Right atrium auricular region (tissue), 2 donors: ENCODE data around the gene OR2T5. TPM values are rescaled to one million over a fixed set of nuclear protein-coding genes. Genes with fewer than 3 reads are reported as not detected.
"Not testable (repeated sequence)": the region's sequence is repeated elsewhere in the genome, so short reads cannot be mapped to it uniquely, and the experiment has no call there.

Experiments
- DNase-seq: peaks from one replicate; pipeline ENCODE4 v3.0.0-alpha.2; 2019; ENCODE audit warnings: low spot score
- H3K27ac ChIP-seq, 2 donors: fragments of 200-600 bp; sonication (generic); 1 replicate in 1 of 2; 2 replicates in 1 of 2; pipeline ENCODE4 v1.5.1; 2016 to 2019
- H3K27me3 ChIP-seq, 2 donors: fragments of 200-600 bp; sonication (generic); one replicate each; pipeline versions ENCODE4 v1.5.1 to v1.6.0; 2017 to 2019
- H3K36me3 ChIP-seq: fragments of 200-600 bp; sonication (generic); one replicate; pipeline ENCODE4 v1.5.1; 2016
- H3K4me1 ChIP-seq, 2 donors: fragments of 200-600 bp; sonication (generic); one replicate each; pipeline versions ENCODE4 v1.5.1 to v1.6.0; 2017 to 2019
- H3K4me3 ChIP-seq, 2 donors: fragments of 200-600 bp; sonication (generic); 1 replicate in 1 of 2; 2 replicates in 1 of 2; pipeline ENCODE4 v1.5.1; 2017 to 2019; ENCODE audit warnings: mild to moderate bottlenecking in 1 of 2, moderate library complexity in 1 of 2
- H3K9me3 ChIP-seq, 2 donors: fragments of 200-600 bp; sonication (generic); one replicate each; pipeline ENCODE4 v1.5.1; 2019
- total RNA-seq, 2 donors: library from RNA; depleted of rRNA; stranded (reverse); fragments of >200 nt; gene quantifications; one replicate each; pipeline ENCODE4 v1.1.0, GENCODE V29; 2016
- TF ChIP-seq, protein P1 (sequence below), 2 donors: fragments of 200-600 bp; sonication (generic); IDR thresholded peaks; one replicate each; pipeline ENCODE4 v1.5.1; 2019; ENCODE audit warnings: antibody characterized with exemption in 2 of 2

The OR2T5 gene
- total RNA-seq, 2 donors from 2014 or later = not detected

DNA sequence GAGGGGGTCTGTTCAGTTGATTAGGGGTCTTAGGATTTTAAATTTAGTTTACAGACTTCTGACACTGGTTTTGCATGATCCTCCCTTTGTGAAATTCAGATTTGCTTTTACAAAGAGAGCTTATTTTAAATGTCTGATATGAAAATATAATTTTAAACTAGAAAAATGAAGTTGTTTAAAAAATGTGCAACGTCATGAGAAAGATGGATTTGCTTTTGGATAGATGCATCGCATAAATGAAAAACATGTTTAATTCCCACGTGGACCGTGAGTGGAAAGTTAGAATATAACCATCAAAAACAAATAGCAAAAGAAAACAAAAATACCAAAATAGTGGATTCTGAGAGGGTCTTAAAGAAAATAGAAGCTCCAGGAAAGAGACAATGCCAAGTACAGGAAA lies 17.2 kb upstream of the OR2T5 start:
- Histone ChIP-seq H3K9me3 (no peaks in the 10 kb centered on the region), H3K4me1 (no peaks in the 10 kb centered on the region), H3K27me3 (no peaks in the 10 kb centered on the region), H3K36me3 (no peaks in the 10 kb centered on the region), H3K27ac (no peak overlapping the region), H3K4me3 (no peak overlapping the region)
- TF ChIP-seq, protein P1, sequence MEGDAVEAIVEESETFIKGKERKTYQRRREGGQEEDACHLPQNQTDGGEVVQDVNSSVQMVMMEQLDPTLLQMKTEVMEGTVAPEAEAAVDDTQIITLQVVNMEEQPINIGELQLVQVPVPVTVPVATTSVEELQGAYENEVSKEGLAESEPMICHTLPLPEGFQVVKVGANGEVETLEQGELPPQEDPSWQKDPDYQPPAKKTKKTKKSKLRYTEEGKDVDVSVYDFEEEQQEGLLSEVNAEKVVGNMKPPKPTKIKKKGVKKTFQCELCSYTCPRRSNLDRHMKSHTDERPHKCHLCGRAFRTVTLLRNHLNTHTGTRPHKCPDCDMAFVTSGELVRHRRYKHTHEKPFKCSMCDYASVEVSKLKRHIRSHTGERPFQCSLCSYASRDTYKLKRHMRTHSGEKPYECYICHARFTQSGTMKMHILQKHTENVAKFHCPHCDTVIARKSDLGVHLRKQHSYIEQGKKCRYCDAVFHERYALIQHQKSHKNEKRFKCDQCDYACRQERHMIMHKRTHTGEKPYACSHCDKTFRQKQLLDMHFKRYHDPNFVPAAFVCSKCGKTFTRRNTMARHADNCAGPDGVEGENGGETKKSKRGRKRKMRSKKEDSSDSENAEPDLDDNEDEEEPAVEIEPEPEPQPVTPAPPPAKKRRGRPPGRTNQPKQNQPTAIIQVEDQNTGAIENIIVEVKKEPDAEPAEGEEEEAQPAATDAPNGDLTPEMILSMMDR (IDR thresholded peaks at IDR 0.05) = no peak
- DNase-seq = no peak

GRCh38 chr1:248472111-248472510 lies 16.3 kb upstream of the OR2T5 start:
- H3K27me3 ChIP-seq, DNase-seq, H3K4me3 ChIP-seq, H3K4me1 ChIP-seq, H3K9me3 ChIP-seq, H3K27ac ChIP-seq, H3K36me3 ChIP-seq: not testable (repeated sequence)

- DNase-seq, H3K4me3 ChIP-seq, H3K9me3 ChIP-seq, H3K4me1 ChIP-seq, H3K27me3 ChIP-seq, H3K27ac ChIP-seq, H3K36me3 ChIP-seq: not testable (repeated sequence)
Measured at GRCh38 chr1:248473051-248473450, 15.3 kb upstream of the OR2T5 start, which contains the start of gene OR2T3. Gene OR2T3 (plus strand): TSS chr1:248473351. CDS start chr1:248473351, 0 bp downstream.

DNA sequence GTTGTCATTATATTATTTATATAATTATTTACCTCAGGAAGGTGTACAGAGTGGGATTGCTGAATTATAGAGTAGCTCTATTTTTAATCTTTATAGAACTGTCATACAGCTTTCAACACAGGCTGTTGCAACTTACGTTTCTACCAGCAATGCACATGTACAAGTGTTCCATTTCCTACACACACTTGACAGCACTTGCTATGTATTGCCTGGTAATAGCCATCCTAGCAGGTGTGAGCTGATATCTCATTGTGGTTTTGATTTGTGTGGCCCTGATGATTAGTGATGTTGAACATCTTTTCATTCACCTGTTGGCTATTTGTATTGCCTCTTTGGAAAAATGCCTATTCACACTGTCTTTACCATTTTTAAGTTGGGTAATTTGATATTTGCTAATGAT lies 12.7 kb upstream of the OR2T5 start:
- H3K27me3 ChIP-seq, H3K36me3 ChIP-seq, H3K9me3 ChIP-seq, DNase-seq, H3K4me3 ChIP-seq, H3K4me1 ChIP-seq, H3K27ac ChIP-seq: not testable (repeated sequence)

- H3K27ac ChIP-seq, H3K36me3 ChIP-seq, H3K27me3 ChIP-seq, DNase-seq, H3K4me1 ChIP-seq, H3K4me3 ChIP-seq, H3K9me3 ChIP-seq: not testable (repeated sequence)
Measured at GRCh38 chr1:248481686-248482579, 6.5 kb upstream of the OR2T5 start.

DNA sequence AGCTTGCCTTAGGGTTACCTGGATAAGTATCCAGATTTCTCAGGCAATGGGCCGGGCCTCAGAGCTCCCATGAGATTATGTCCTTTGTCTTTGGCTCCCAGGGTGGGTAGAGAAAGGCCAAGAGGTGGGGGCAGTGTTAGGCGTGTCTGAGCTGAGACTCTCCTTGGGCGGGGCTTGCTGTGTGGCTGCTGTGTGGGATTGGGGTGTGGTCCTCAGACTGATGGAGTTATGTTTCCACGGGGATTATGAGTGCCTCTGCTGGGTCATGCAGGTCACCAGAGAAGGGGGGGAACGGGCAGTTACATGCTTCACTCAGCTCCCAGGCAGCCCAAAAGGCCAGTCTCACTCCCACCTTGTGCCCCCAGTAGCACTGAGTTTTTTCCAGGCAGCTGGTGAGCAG lies 8.3 kb downstream of the OR2T5 start:
- H3K27me3 ChIP-seq, H3K4me3 ChIP-seq, H3K36me3 ChIP-seq, DNase-seq, H3K27ac ChIP-seq, H3K4me1 ChIP-seq, H3K9me3 ChIP-seq: not testable (repeated sequence)

DNA sequence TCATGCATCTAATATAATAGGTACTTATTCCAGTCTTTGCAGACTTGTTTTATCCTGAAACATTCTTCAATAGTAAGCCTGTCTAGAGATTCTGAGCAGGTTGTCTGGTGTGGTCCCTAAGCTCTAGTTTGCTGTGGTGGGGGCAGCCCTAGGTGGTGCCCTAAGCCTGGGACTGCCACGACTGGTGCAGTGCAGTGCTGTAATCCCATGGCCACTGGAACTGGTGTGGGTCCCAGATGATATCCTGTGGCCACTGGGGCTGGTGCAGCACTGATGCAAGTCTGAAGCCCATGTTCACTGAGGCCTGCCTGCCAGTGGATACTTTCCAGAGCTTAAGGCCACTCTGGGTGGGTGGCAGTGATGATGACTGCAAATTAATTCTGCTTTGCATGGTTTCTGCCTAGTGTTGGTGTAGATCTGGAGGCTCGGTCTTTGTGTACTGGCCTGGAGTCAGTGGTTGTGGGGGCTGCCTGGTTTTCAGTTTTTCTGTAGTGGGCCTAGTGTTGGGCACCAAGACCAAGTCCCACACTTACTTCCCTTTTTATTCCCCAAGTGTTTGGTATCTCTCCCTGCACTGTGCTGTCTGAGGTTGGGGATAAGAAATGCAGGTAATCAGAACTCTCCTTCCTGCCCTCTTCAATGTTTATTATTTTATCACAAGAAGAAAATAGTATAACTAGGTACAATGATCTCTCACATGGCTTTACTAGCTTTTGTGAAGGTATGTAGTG lies 12.1 kb downstream of the OR2T5 start:
- not testable (repeated sequence) for H3K36me3 ChIP-seq, H3K9me3 ChIP-seq, DNase-seq, H3K4me3 ChIP-seq, H3K4me1 ChIP-seq, H3K27ac ChIP-seq, H3K27me3 ChIP-seq

DNA sequence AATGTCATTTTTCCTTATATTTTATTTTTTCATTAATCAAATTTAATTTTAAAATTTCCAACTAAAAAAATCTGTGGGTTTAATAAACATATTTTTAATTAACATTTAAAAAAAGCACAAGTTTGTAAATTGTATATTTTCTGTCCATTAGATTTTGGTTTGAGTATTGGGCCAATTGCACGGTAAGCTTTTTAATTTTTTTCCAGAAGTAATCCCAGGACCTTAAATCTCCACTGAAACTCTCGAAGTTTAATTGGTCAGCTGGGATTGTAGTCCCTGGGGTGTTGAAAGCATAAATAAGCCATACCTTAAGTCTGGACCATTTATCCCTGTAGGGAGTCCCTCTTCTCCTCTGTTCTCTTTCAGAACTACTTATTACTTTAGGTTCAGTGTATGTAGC lies 19.4 kb downstream of the OR2T5 start, which contains the start of gene OR2G6:
OR2G6 (plus strand) TSS at position 301 of the 400 bp plus-strand sequence. CDS start 13,574 bp downstream, outside the sequence.
- DNase-seq, H3K4me1 ChIP-seq, H3K9me3 ChIP-seq, H3K27ac ChIP-seq, H3K27me3 ChIP-seq, H3K36me3 ChIP-seq, H3K4me3 ChIP-seq: not testable (repeated sequence)

GRCh38 chr1:248510217-248510616 lies 21.8 kb downstream of the OR2T5 start:
- not testable (repeated sequence) for H3K4me1 ChIP-seq, H3K27ac ChIP-seq, DNase-seq, H3K27me3 ChIP-seq, H3K9me3 ChIP-seq, H3K4me3 ChIP-seq, H3K36me3 ChIP-seq

GRCh38 chr1:248521856-248522255 lies 33.5 kb downstream of the OR2T5 start:
- no peak for DNase-seq
- no peaks in the 10 kb centered on the region for H3K36me3 ChIP-seq
- H3K4me1 ChIP-seq = no peaks in the 10 kb centered on the region
- H3K9me3 ChIP-seq = no peaks in the 10 kb centered on the region
- no peak overlapping the region for H3K27ac ChIP-seq
- TF ChIP-seq, protein P1 (IDR thresholded peaks at IDR 0.05) = no peak
- no peak overlapping the region for H3K4me3 ChIP-seq
- no peaks in the 10 kb centered on the region for H3K27me3 ChIP-seq

DNA sequence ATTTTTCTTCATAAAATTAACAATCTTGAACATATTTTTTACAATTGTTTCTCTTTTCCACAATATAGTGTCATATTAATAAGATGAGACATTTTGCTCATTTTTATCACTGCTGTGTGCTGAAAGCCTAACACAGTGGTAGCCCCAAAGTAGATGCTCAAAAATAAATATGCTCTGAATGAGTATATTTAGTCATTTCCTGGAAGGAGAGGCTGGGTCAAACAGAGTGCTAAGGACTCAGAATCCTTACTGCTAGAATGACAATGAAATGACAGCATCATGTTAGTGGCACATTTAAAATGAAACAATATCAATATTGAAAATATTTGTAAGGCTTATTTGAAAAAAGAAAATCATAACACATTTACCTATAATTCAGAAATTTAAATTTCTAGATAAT lies 49.1 kb downstream of the OR2T5 start:
- not testable (repeated sequence) for H3K27ac ChIP-seq, DNase-seq, H3K4me3 ChIP-seq, H3K27me3 ChIP-seq, H3K9me3 ChIP-seq, H3K4me1 ChIP-seq, H3K36me3 ChIP-seq
